Measurements from ENCODE around the gene FKBP1A. TPM values are rescaled to one million over a fixed set of nuclear protein-coding genes. Genes with fewer than 3 reads are reported as not detected.

FKBP1A gene
- total RNA-seq, 1 donor from 2014 or later, result 212 TPM

GRCh38 chr20:1431158-1431557 lies 38.3 kb upstream of the FKBP1A start:
- Histone ChIP-seq H3K36me3 (no peaks in the 10 kb centered on the region), H3K27ac (no peak overlapping the region), H3K9me3 (no peaks in the 10 kb centered on the region), H3K27me3 (no peaks in the 10 kb centered on the region), H3K4me1 (no peaks in the 10 kb centered on the region), H3K4me3 (no peak overlapping the region)
- intact Hi-C loops (cut with DNase I), result no loop called here
- TF ChIP-seq POLR2A (IDR thresholded peaks at IDR 0.05) (no peak), CTCF (IDR thresholded peaks at IDR 0.05) (no peak), POLR2AphosphoS5 (IDR thresholded peaks at IDR 0.05; ENCODE audit: insufficient read depth in 1 of 2, low read depth in 1 of 2) (no peak)
- no peak for DNase-seq (ENCODE audit: extremely low spot score in 2 of 2)

GRCh38 chr20:1430004-1430451 lies 37.2 kb upstream of the FKBP1A start:
- intact Hi-C loops (cut with DNase I), result no loop called here
- peak overlapping the region; percentile 20 for H3K27ac ChIP-seq

GRCh38 chr20:1429143-1429728 lies 36.4 kb upstream of the FKBP1A start:
- H3K36me3 ChIP-seq, result no peaks in the 10 kb centered on the region
- no peaks in the 10 kb centered on the region for H3K27me3 ChIP-seq
- intact Hi-C loops (cut with DNase I), result no loop called here
- no peak overlapping the region for H3K27ac ChIP-seq
- H3K4me1 ChIP-seq, result no peaks in the 10 kb centered on the region
- no peak for TF ChIP-seq POLR2AphosphoS5 (IDR thresholded peaks at IDR 0.05; ENCODE audit: insufficient read depth in 1 of 2, low read depth in 1 of 2)
- no peak for TF ChIP-seq POLR2A (IDR thresholded peaks at IDR 0.05)
- no peak for TF ChIP-seq CTCF (IDR thresholded peaks at IDR 0.05)
- no peaks in the 10 kb centered on the region for H3K9me3 ChIP-seq
- H3K4me3 ChIP-seq, result no peak overlapping the region
- no peak for DNase-seq (ENCODE audit: extremely low spot score in 2 of 2)

More at GRCh38 chr20:1430004-1430451, 37.2 kb upstream of the FKBP1A start:
- H3K9me3 ChIP-seq, result no peaks in the 10 kb centered on the region
- H3K4me3 ChIP-seq, result no peak overlapping the region
- H3K4me1 ChIP-seq, result no peaks in the 10 kb centered on the region
- TF ChIP-seq POLR2AphosphoS5 (IDR thresholded peaks at IDR 0.05; ENCODE audit: insufficient read depth in 1 of 2, low read depth in 1 of 2) (no peak), CTCF (IDR thresholded peaks at IDR 0.05) (no peak), POLR2A (IDR thresholded peaks at IDR 0.05) (no peak)
- H3K36me3 ChIP-seq, result no peaks in the 10 kb centered on the region
- DNase-seq (ENCODE audit: extremely low spot score in 2 of 2), result no peak
- H3K27me3 ChIP-seq, result no peaks in the 10 kb centered on the region

DNA sequence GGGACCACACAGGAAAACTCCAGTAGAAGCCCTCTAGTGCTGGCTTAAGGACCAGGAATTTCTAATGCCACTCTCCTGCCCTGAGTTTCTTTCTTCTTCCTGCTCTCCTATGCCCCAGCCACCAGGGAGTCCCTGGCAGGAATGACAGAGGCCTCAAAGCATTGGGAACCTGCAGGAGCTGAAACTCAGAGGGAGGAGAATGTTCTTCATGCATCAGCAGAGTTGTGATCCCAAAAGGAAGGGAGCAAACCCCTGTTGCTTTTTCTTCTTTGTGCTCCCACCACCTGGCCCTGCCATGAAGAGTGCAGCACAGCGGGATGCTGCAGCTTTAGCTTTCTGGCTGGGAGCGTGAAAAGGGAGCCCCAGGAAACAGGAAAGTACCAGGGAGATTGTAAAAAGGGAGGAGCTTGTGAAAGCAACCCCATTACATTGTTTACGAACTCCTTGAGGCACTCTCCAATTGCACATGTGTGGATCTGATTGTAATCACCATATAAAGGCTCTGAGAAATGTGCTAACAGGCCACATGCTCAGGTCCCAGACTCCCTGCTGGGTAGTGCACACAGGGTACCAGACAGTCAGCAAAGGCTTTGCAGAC lies 34.7 kb upstream of the FKBP1A start:
- no peaks in the 10 kb centered on the region for H3K9me3 ChIP-seq
- intact Hi-C loops (cut with DNase I), result no loop called here
- TF ChIP-seq POLR2AphosphoS5 (IDR thresholded peaks at IDR 0.05; ENCODE audit: insufficient read depth in 1 of 2, low read depth in 1 of 2), result no peak
- H3K27ac ChIP-seq, result no peak overlapping the region
- H3K4me1 ChIP-seq, result no peaks in the 10 kb centered on the region
- no peaks in the 10 kb centered on the region for H3K27me3 ChIP-seq
- H3K36me3 ChIP-seq, result no peaks in the 10 kb centered on the region
- no peak overlapping the region for H3K4me3 ChIP-seq
- no peak for DNase-seq (ENCODE audit: extremely low spot score in 2 of 2)

DNA sequence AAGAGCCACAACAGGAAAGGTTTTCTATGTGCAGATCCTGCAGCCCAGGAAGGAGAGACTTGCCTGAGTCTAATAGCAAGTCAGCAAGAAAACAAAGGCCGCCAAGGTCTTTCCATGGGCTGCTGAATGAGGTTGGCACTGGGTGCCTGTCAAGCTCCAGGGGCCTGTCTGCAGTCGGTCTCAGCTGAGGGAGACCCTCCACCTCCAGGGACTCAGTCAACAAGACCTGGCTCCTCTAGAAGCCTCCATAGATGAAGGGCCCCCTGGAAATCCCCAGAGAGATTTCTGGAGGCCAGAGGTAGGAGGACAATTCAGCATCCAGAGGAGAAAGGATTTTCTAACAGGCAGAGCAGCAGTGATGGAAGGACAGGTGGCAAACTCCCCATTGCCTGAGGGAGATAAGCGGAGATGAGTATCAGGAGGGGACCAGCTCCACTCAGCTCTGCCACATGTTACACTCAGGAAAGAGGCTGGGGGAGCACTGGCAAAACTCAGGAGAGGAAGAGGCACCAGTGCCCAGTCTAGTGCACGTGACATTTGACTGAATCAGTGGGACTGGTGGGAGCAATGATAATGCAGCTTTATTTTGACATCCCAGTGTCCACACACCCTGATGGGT lies 33.5 kb upstream of the FKBP1A start:
- DNase-seq (ENCODE audit: extremely low spot score in 2 of 2), result no peak
- TF ChIP-seq CTCF (IDR thresholded peaks at IDR 0.05) (no peak), POLR2A (IDR thresholded peaks at IDR 0.05) (no peak), POLR2AphosphoS5 (IDR thresholded peaks at IDR 0.05; ENCODE audit: insufficient read depth in 1 of 2, low read depth in 1 of 2) (no peak)
- Histone ChIP-seq H3K27me3 (no peaks in the 10 kb centered on the region), H3K9me3 (no peaks in the 10 kb centered on the region), H3K4me1 (no peaks in the 10 kb centered on the region), H3K36me3 (no peaks in the 10 kb centered on the region), H3K4me3 (no peak overlapping the region), H3K27ac (no peak overlapping the region)
- intact Hi-C loops (cut with DNase I), result no loop called here
